ACC112 (cell line): ENCODE results near the gene BICDL1.

ENCODE experiments used
- H2AFZ ChIP-seq: fragments of 200-600 bp; sonication (generic); one replicate; pipeline ENCODE4 v1.6.0; 2017; ENCODE audit warnings: antibody characterized with exemption, low read length; ENCODE audit not compliant: unreplicated experiment
- H3K27ac ChIP-seq: fragments of 200-600 bp; sonication (generic); 2 replicates; pipeline ENCODE4 v1.5.1; 2014; ENCODE audit warnings: low read depth, mild to moderate bottlenecking, antibody characterized with exemption, low read length, moderate library complexity
- H3K27me3 ChIP-seq: fragments of 200-600 bp; sonication (generic); 2 replicates; pipeline ENCODE4 v1.6.1; 2014; ENCODE audit warnings: mild to moderate bottlenecking, antibody characterized with exemption, low read length, moderate library complexity, mixed read lengths; ENCODE audit not compliant: insufficient read depth
- H3K36me3 ChIP-seq: fragments of 200-600 bp; sonication (generic); 2 replicates; pipeline ENCODE4 v1.6.1; 2016; ENCODE audit warnings: mild to moderate bottlenecking, antibody characterized with exemption, low read length, moderate library complexity, mixed read lengths; ENCODE audit not compliant: insufficient read depth
- H3K4me1 ChIP-seq: fragments of 200-600 bp; sonication (generic); one replicate; pipeline ENCODE4 v1.6.1; 2016; ENCODE audit warnings: low read length, mixed read lengths; ENCODE audit not compliant: insufficient read depth, unreplicated experiment, control insufficient read depth
- H3K4me3 ChIP-seq: fragments of 200-600 bp; sonication (generic); 2 replicates; pipeline ENCODE4 v1.5.1; 2014; ENCODE audit warnings: mild to moderate bottlenecking, low read depth, low read length
- H3K79me2 ChIP-seq: fragments of 200-600 bp; sonication (generic); one replicate; pipeline ENCODE4 v1.6.0; 2016; ENCODE audit warnings: low read length; ENCODE audit not compliant: control insufficient read depth, unreplicated experiment, insufficient read depth

Gene BICDL1

DNA sequence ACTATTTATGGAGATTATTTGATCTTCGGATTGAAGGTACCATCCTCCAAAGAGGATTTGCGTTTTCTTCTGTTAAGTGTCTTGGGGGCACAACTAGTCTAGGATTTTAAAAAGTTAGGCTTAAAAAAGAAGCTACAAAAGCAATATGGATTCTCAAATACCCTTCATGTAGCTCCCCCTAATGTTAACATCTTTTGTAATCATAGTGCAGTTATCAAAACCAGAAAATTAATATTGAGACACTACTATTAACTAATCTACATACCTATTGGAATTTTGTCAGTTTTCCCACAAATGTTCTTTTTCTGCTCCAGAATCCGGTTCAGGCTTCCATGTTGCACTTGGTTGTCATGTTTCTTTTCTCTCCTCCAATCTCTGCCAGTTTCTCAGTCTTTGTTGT lies 62.5 kb downstream of the BICDL1 start:
- Histone ChIP-seq H3K4me3 (no peak overlapping the region), H3K27me3 (peaks cover 31% of the 10 kb centered on the region), H2AFZ (no peak overlapping the region), H3K79me2 (no peaks in the 10 kb centered on the region), H3K36me3 (no peaks in the 10 kb centered on the region), H3K4me1 (no peaks in the 10 kb centered on the region), H3K27ac (no peak overlapping the region)

DNA sequence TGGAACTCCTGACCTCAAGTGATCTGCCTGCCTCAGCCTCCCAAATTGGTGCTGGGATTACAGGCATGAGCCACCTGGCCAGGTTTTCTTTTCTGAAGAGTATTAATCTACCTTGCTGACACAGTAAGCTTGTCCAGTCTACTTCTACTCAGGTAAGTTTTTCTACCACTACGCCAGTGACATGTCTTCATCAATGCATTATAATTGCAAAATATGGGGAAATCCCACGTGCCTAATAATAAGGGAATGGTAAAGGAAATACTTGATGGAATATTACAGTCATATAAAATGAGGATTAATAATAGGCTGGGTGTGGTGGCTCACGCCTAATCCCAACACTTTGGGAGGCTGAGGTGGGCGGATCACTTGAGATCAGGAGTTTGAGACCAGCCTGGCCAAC lies 65.3 kb downstream of the BICDL1 start:
- peaks cover 19% of the 10 kb centered on the region; the same call in 1 of the 2 replicates for H3K27me3 ChIP-seq
- no peaks in the 10 kb centered on the region for H3K36me3 ChIP-seq
- H3K4me1 ChIP-seq, result no peaks in the 10 kb centered on the region
- H3K4me3 ChIP-seq, result no peak overlapping the region
- H2AFZ ChIP-seq, result no peak overlapping the region
- H3K79me2 ChIP-seq, result no peaks in the 10 kb centered on the region
- H3K27ac ChIP-seq, result no peak overlapping the region

- Histone ChIP-seq H3K4me1 (no peaks in the 10 kb centered on the region), H3K27ac (no peak overlapping the region), H3K36me3 (no peaks in the 10 kb centered on the region), H2AFZ (no peak overlapping the region), H3K27me3 (peaks cover 13% of the 10 kb centered on the region; the same call in 1 of the 2 replicates), H3K4me3 (no peak overlapping the region), H3K79me2 (no peaks in the 10 kb centered on the region)
Observed at GRCh38 chr12:120055231-120056000, 66.4 kb downstream of the BICDL1 start.

- no peak overlapping the region for H3K27ac ChIP-seq
- no peak overlapping the region for H3K4me3 ChIP-seq
- H3K36me3 ChIP-seq, result no peaks in the 10 kb centered on the region
- no peak overlapping the region for H2AFZ ChIP-seq
- no peaks in the 10 kb centered on the region for H3K79me2 ChIP-seq
- H3K27me3 ChIP-seq, result peaks cover 21% of the 10 kb centered on the region; the same call in 1 of the 2 replicates
- no peaks in the 10 kb centered on the region for H3K4me1 ChIP-seq
Observed at GRCh38 chr12:120056739-120057138, 67.7 kb downstream of the BICDL1 start.

GRCh38 chr12:120060196-120060595 lies 71.2 kb downstream of the BICDL1 start:
- Histone ChIP-seq H3K36me3 (no peaks in the 10 kb centered on the region), H3K4me1 (no peaks in the 10 kb centered on the region), H3K27ac (no peak overlapping the region), H3K4me3 (no peak overlapping the region), H3K79me2 (no peaks in the 10 kb centered on the region), H3K27me3 (peaks cover 31% of the 10 kb centered on the region), H2AFZ (no peak overlapping the region)

- Histone ChIP-seq H3K4me1 (no peaks in the 10 kb centered on the region), H3K27ac (no peak overlapping the region), H3K79me2 (no peaks in the 10 kb centered on the region), H3K36me3 (no peaks in the 10 kb centered on the region), H2AFZ (no peak overlapping the region), H3K4me3 (no peak overlapping the region), H3K27me3 (peaks cover 36% of the 10 kb centered on the region)
Observed at GRCh38 chr12:120060717-120061116, 71.7 kb downstream of the BICDL1 start.

DNA sequence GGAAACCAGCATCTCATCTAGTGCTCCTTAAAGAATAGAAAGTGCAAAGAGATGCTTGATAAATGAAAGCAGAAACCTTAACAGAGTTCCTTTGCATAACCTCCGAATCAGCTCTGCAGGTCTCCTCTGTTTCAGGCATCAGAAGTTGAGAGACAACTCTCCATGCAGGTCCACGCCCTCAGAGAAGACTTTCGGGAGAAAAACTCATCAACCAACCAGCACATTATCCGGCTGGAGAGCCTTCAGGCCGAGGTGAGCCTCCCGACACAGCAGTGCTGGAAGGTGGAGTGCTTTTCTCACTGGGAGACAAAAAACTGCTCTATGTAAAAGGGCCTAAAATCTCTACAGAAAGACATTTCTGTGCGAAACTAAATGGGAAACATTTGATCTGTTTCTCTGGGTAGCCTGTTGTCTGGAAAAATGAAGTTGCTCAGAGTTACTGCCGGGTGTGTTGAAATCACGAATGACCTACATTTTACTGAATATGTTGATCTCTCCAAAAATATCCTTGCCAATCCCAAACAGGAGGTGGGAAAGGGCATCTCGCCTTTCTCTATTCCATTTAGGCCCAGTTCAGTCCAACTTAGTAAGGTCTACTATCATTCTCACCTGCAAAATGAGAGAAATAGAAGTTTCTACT lies 72.7 kb downstream of the BICDL1 start:
- H2AFZ ChIP-seq, result no peak overlapping the region
- no peak overlapping the region for H3K4me3 ChIP-seq
- no peaks in the 10 kb centered on the region for H3K79me2 ChIP-seq
- H3K27ac ChIP-seq, result no peak overlapping the region
- no peaks in the 10 kb centered on the region for H3K4me1 ChIP-seq
- no peaks in the 10 kb centered on the region for H3K36me3 ChIP-seq
- peaks cover 38% of the 10 kb centered on the region for H3K27me3 ChIP-seq

- H3K27ac ChIP-seq, result no peak overlapping the region
Observed at GRCh38 chr12:120062976-120063579, 74.0 kb downstream of the BICDL1 start.

DNA sequence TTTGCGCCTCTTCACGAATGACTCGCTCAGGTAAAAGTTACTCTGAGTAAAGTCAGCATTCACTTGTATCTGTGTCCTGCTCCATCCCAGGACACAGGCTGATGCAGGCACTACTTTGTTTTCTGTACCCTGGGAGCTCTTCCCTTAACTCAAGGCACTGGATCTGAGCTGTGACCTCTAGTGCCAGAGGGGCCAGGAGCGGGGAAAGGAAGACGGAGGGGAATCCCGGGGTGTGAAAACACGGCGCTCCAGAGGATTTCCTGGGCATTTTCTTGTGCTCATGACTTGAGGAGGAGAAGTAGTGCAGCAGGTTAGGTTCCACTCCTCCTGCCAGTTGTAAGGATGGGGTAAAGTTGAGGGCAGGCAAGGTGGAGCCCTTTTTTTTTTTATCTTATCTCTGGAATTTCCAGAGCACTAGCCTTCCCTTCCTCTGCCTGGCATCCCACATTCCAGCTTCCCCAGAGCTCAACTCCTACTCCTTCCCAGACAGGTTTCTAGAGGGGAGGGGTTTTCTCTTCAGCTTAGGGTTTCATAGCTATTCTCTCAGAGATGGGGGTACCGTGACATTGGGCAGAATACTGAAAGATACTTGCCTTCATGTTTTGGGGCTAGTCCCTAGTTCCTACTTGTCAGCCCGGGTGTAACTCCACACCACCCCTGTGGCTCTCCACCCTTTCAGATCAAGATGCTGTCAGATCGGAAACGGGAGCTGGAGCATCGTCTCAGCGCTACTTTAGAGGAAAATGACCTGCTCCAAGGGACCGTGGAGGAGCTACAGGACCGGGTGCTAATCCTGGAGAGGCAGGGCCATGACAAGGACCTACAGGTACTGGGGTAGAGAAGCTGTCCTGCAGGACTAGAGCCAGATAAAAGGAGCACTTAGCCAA lies 75.3 kb downstream of the BICDL1 start:
- H3K27ac ChIP-seq, result no peak overlapping the region
- H3K4me1 ChIP-seq, result no peaks in the 10 kb centered on the region
- H3K27me3 ChIP-seq, result peaks cover 53% of the 10 kb centered on the region

More at GRCh38 chr12:120062976-120063579, 74.0 kb downstream of the BICDL1 start:
- Histone ChIP-seq H3K4me3 (no peak overlapping the region), H2AFZ (no peak overlapping the region), H3K27me3 (peaks cover 43% of the 10 kb centered on the region), H3K4me1 (no peaks in the 10 kb centered on the region), H3K36me3 (no peaks in the 10 kb centered on the region), H3K79me2 (no peaks in the 10 kb centered on the region)

GRCh38 chr12:120065472-120065871 lies 76.4 kb downstream of the BICDL1 start:
- Histone ChIP-seq H3K27ac (no peak overlapping the region), H3K79me2 (no peaks in the 10 kb centered on the region), H3K27me3 (peaks cover 60% of the 10 kb centered on the region), H2AFZ (no peak overlapping the region), H3K36me3 (no peaks in the 10 kb centered on the region), H3K4me1 (no peaks in the 10 kb centered on the region), H3K4me3 (no peak overlapping the region)

More for the DNA sequence above, 75.3 kb downstream of the BICDL1 start:
- no peak overlapping the region for H3K4me3 ChIP-seq
- no peak overlapping the region for H2AFZ ChIP-seq
- no peaks in the 10 kb centered on the region for H3K79me2 ChIP-seq
- H3K36me3 ChIP-seq, result no peaks in the 10 kb centered on the region
